A172 (cell line): ENCODE results near the gene SPDYE5. TPM values are rescaled to one million over a fixed set of nuclear protein-coding genes. Genes with fewer than 3 reads are reported as not detected.
A peak's percentile ranks its signal among the peaks of the same experiment; 100 is the strongest.
"Not testable (repeated sequence)": the region's sequence is repeated elsewhere in the genome, so short reads cannot be mapped to it uniquely, and the experiment has no call there.

Source experiments
- DNase-seq: peaks from one replicate; pipeline ENCODE4 v3.0.0-alpha.2; 2015; ENCODE audit warnings: low spot score
- total RNA-seq: library from RNA; depleted of rRNA; stranded (reverse); fragments of >200 nt; shearing (Covaris generic); gene quantifications from 2 replicates; pipeline ENCODE4 v1.2.3, GENCODE V29; 2014; rRNA removed

SPDYE5 gene
- total RNA-seq, result not detected in 2 replicates

- DNase-seq, result not testable (repeated sequence)
These were observed at the start of gene SPDYE5 for GRCh38 chr7:75492020-75492419. TSS of gene SPDYE5 (plus strand) at chr7:75492320. CDS start at chr7:75494048, 1,728 bp downstream.

- peak; percentile 16 for DNase-seq
These were observed 49.5 kb upstream of the SPDYE5 start for GRCh38 chr7:75442465-75443111.

GRCh38 chr7:75449946-75450345 lies 42.2 kb upstream of the SPDYE5 start:
- not testable (repeated sequence) for DNase-seq

- not testable (repeated sequence) for DNase-seq
These were observed 39.6 kb upstream of the SPDYE5 start for GRCh38 chr7:75452494-75452955.

- DNase-seq, result not testable (repeated sequence)
These were observed 35.7 kb upstream of the SPDYE5 start for GRCh38 chr7:75456403-75456802.

GRCh38 chr7:75458034-75458433 lies 34.1 kb upstream of the SPDYE5 start:
- DNase-seq, result not testable (repeated sequence)

- not testable (repeated sequence) for DNase-seq
These were observed 31.6 kb upstream of the SPDYE5 start for GRCh38 chr7:75460541-75460940.

- not testable (repeated sequence) for DNase-seq
These were observed 22.0 kb upstream of the SPDYE5 start for GRCh38 chr7:75470166-75470565.

- not testable (repeated sequence) for DNase-seq
These were observed 14.7 kb upstream of the SPDYE5 start for GRCh38 chr7:75477457-75477856.

- not testable (repeated sequence) for DNase-seq
These were observed 11.8 kb upstream of the SPDYE5 start for GRCh38 chr7:75480313-75480712.

GRCh38 chr7:75485355-75485978 lies 6.7 kb upstream of the SPDYE5 start:
- DNase-seq, result not testable (repeated sequence)

GRCh38 chr7:75485979-75486643 lies 6.0 kb upstream of the SPDYE5 start, which contains the start of gene POM121C:
TSS of gene POM121C (minus strand) at chr7:75486299. CDS start at chr7:75441496, 44,803 bp downstream.
- peak; percentile 94 for DNase-seq

- DNase-seq, result not testable (repeated sequence)
These were observed 16.9 kb downstream of the SPDYE5 start for GRCh38 chr7:75509033-75509432.

- DNase-seq, result not testable (repeated sequence)
These were observed 26.7 kb downstream of the SPDYE5 start for GRCh38 chr7:75518842-75519241.

GRCh38 chr7:75521727-75522126 lies 29.6 kb downstream of the SPDYE5 start:
- DNase-seq, result not testable (repeated sequence)

- not testable (repeated sequence) for DNase-seq
These were observed 35.2 kb downstream of the SPDYE5 start for GRCh38 chr7:75527224-75527722.

- DNase-seq, result peak; percentile 69
These were observed 39.3 kb downstream of the SPDYE5 start for GRCh38 chr7:75531359-75531821.

- DNase-seq, result no peak
These were observed 40.5 kb downstream of the SPDYE5 start for GRCh38 chr7:75532639-75533038.

GRCh38 chr7:75533926-75534325 lies 41.8 kb downstream of the SPDYE5 start:
- no peak for DNase-seq

- peak; percentile 86 for DNase-seq
These were observed 42.7 kb downstream of the SPDYE5 start for GRCh38 chr7:75534727-75535307.

GRCh38 chr7:75536491-75536890 lies 44.4 kb downstream of the SPDYE5 start:
- no peak for DNase-seq
